PC-3 (cell line): Measurements from ENCODE around the gene TRAF1. TPM values are rescaled to one million over a fixed set of nuclear protein-coding genes. Genes with fewer than 3 reads are reported as not detected.

Source experiments
- ATAC-seq: fragments of 200-7000 bp; cut with Tn5 transposase; 2 replicates; pipeline ENCODE4 v1.9.1; 2020; ENCODE audit warnings: mild to moderate bottlenecking, moderate library complexity
- BruUV-seq: library from RNA; stranded (reverse); fragments of 400-500 nt; replicated peaks from 2 replicates; lab custom pipeline; 2021; lab: Mats Ljungman, UMichigan
- CTCF ChIA-PET: fragments of 300-600 bp; sonication (Branson Sonifier 250); formaldehyde crosslinking; loops from one replicate; lab custom pipeline; 2022; ENCODE audit warnings: antibody characterized with exemption; lab: Charles Lee
- POLR2A ChIA-PET: fragments of 300-600 bp; sonication (Branson Sonifier 250); formaldehyde crosslinking; loops from one replicate; lab custom pipeline; 2022; ENCODE audit warnings: antibody characterized with exemption; ENCODE audit not compliant: unreplicated experiment; lab: Charles Lee
- DNase-seq: peaks from one replicate; pipeline ENCODE4 v3.0.0-alpha.2; 2015
- H2AFZ ChIP-seq: fragments of 300-600 bp; sonication (generic); 2 replicates; pipeline ENCODE4 v1.6.0; 2016; ENCODE audit warnings: antibody characterized with exemption, low read length
- H3F3A ChIP-seq: fragments of 300-600 bp; sonication (generic); one replicate; pipeline ENCODE4 v1.6.0; 2017; ENCODE audit warnings: antibody characterized with exemption, low read length, control low read depth, mild to moderate bottlenecking; ENCODE audit not compliant: unreplicated experiment
- H3K27ac ChIP-seq: fragments of 300-600 bp; sonication (generic); 2 replicates; pipeline ENCODE4 v1.5.1; 2016; ENCODE audit warnings: mild to moderate bottlenecking, low read length
- H3K27me3 ChIP-seq: fragments of 300-600 bp; sonication (generic); 2 replicates; pipeline ENCODE4 v1.6.1; 2016; ENCODE audit warnings: low read length, mixed read lengths
- H3K36me3 ChIP-seq: fragments of 300-600 bp; sonication (generic); 2 replicates; pipeline ENCODE4 v1.6.1; 2016; ENCODE audit warnings: low read depth, mixed run types, low read length, mixed read lengths
- H3K4me1 ChIP-seq: fragments of 300-600 bp; sonication (generic); 2 replicates; pipeline ENCODE4 v1.5.1; 2016; ENCODE audit warnings: low read length; ENCODE audit not compliant: insufficient read depth
- H3K4me2 ChIP-seq: fragments of 300-600 bp; sonication (generic); 2 replicates; pipeline ENCODE4 v1.6.0; 2016; ENCODE audit warnings: low read length
- H3K4me3 ChIP-seq: fragments of 300-600 bp; sonication (generic); 2 replicates; pipeline ENCODE4 v1.5.1; 2016; ENCODE audit warnings: mild to moderate bottlenecking, low read length, mixed read lengths
- H3K79me2 ChIP-seq: fragments of 300-600 bp; sonication (generic); 2 replicates; pipeline ENCODE4 v1.6.1; 2017; ENCODE audit warnings: low read length, mixed read lengths
- H3K9ac ChIP-seq: fragments of 300-600 bp; sonication (generic); 2 replicates; pipeline ENCODE4 v1.6.0; 2016; ENCODE audit warnings: mild to moderate bottlenecking, low read length
- H3K9me2 ChIP-seq: fragments of 300-600 bp; sonication (generic); replicated peaks from 2 replicates; pipeline ENCODE4 v1.6.1; 2016; ENCODE audit warnings: mixed run types, low read length, mixed read lengths
- H3K9me3 ChIP-seq: fragments of 300-600 bp; sonication (generic); 2 replicates; pipeline ENCODE4 v1.6.1; 2016; ENCODE audit warnings: low read length, mixed read lengths
- H4K20me1 ChIP-seq: fragments of 300-600 bp; sonication (generic); 2 replicates; pipeline ENCODE4 v1.6.1; 2016; ENCODE audit warnings: low read length, mixed read lengths
- CTCF ChIP-seq: fragments of 300-600 bp; sonication (generic); conservative IDR thresholded peaks from 2 replicates; pipeline ENCODE4 v1.5.1; 2017; ENCODE audit warnings: antibody characterized with exemption, low read depth, mild to moderate bottlenecking, low read length
- EZH2 ChIP-seq: fragments of 300-600 bp; sonication (generic); IDR thresholded peaks from one replicate; pipeline ENCODE4 v1.6.1; 2017; ENCODE audit warnings: antibody characterized with exemption, mild to moderate bottlenecking, low read length; ENCODE audit not compliant: unreplicated experiment
- EZH2phosphoT487 ChIP-seq: fragments of 300-600 bp; sonication (generic); IDR thresholded peaks from 2 replicates; pipeline ENCODE4 v1.6.1; 2018; ENCODE audit warnings: mild to moderate bottlenecking, antibody characterized with exemption, low read length, borderline replicate concordance
- intact Hi-C: fragments of 100-400 bp; cut with micrococcal nuclease; formaldehyde crosslinking; loops from 2 replicates; pipeline ENCODE4 v1.9.0; 2023
- total RNA-seq: library from RNA; depleted of rRNA; stranded (reverse); fragments of >200 nt; gene quantifications from 2 replicates; pipeline ENCODE4 v1.2.3, GENCODE V29; 2014

The TRAF1 gene
- total RNA-seq, 1 experiment from 2014 or later = 0.15 TPM

- Histone ChIP-seq H3K36me3 (no peaks in the 10 kb centered on the region), H3K9me3 (no peaks in the 10 kb centered on the region), H3K9ac (no peak overlapping the region), H3K9me2 (no peaks in the 10 kb centered on the region), H3K79me2 (no peaks in the 10 kb centered on the region), H3K4me1 (peaks cover 33% of the 10 kb centered on the region), H3K4me3 (no peak overlapping the region), H3K27me3 (no peaks in the 10 kb centered on the region), H4K20me1 (no peaks in the 10 kb centered on the region), H3K27ac (no peak overlapping the region), H3K4me2 (no peak overlapping the region), H3F3A (no peaks in the 10 kb centered on the region), H2AFZ (no peak overlapping the region)
- TF ChIP-seq EZH2phosphoT487 (no peak), EZH2 (no peak), CTCF (no peak)
- POLR2A ChIA-PET = no interaction called here
- BruUV-seq = no TSS peak
- CTCF ChIA-PET = no interaction called here
- intact Hi-C loops = no loop called here
- ATAC-seq = no peak
- no peak for DNase-seq
These were observed 36.9 kb downstream of the TRAF1 start for GRCh38 chr9:120889606-120890271.

- Histone ChIP-seq H3F3A (no peaks in the 10 kb centered on the region), H3K9me2 (no peaks in the 10 kb centered on the region), H3K4me1 (peaks cover 33% of the 10 kb centered on the region), H2AFZ (no peak overlapping the region), H3K36me3 (no peaks in the 10 kb centered on the region), H3K79me2 (no peaks in the 10 kb centered on the region), H3K27ac (no peak overlapping the region), H3K27me3 (no peaks in the 10 kb centered on the region), H3K4me2 (no peak overlapping the region), H3K9me3 (no peaks in the 10 kb centered on the region), H3K9ac (no peak overlapping the region), H3K4me3 (no peak overlapping the region), H4K20me1 (no peaks in the 10 kb centered on the region)
- ChIA-PET POLR2A (no interaction called here), CTCF (no interaction called here)
- no peak for DNase-seq
- no peak for ATAC-seq
- TF ChIP-seq CTCF = no peak
- TF ChIP-seq EZH2 = no peak
- no peak for TF ChIP-seq EZH2phosphoT487
- intact Hi-C loops = no loop called here
- BruUV-seq = no TSS peak
These were observed 38.0 kb downstream of the TRAF1 start for GRCh38 chr9:120888626-120889025.

- H3K27ac ChIP-seq = 0 out of 2 replicates have a peak overlapping the region, but pooled peaks have one; percentile 18
- H3K27me3 ChIP-seq = no peaks in the 10 kb centered on the region
- ATAC-seq (peak; percentile 94), DNase-seq (peak; percentile 77)
- TF ChIP-seq EZH2 (no peak), CTCF (peak; percentile 32; the same call in 1 of the 2 replicates), EZH2phosphoT487 (no peak)
- intact Hi-C loops = no loop called here
- no peak overlapping the region for H2AFZ ChIP-seq
- no peaks in the 10 kb centered on the region for H4K20me1 ChIP-seq
- POLR2A ChIA-PET = no interaction called here
- no peaks in the 10 kb centered on the region for H3F3A ChIP-seq
- H3K79me2 ChIP-seq = no peaks in the 10 kb centered on the region
- H3K36me3 ChIP-seq = no peaks in the 10 kb centered on the region
- no peak overlapping the region for H3K4me3 ChIP-seq
- BruUV-seq = no TSS peak
- H3K4me1 ChIP-seq = peaks cover 19% of the 10 kb centered on the region
- H3K9ac ChIP-seq = no peak overlapping the region
- H3K9me3 ChIP-seq = no peaks in the 10 kb centered on the region
- CTCF ChIA-PET = no interaction called here
- peak overlapping the region; percentile 46 for H3K4me2 ChIP-seq
- no peaks in the 10 kb centered on the region for H3K9me2 ChIP-seq
These were observed 40.1 kb downstream of the TRAF1 start for GRCh38 chr9:120886490-120886967.
